ENCODE results near the gene UBL7. TPM values are rescaled to one million over a fixed set of nuclear protein-coding genes. Genes with fewer than 3 reads are reported as not detected.

UBL7 gene
- total and polyA plus RNA-seq, 2 experiments from 2014 or later, result 70.4 to 78.6 TPM

DNA sequence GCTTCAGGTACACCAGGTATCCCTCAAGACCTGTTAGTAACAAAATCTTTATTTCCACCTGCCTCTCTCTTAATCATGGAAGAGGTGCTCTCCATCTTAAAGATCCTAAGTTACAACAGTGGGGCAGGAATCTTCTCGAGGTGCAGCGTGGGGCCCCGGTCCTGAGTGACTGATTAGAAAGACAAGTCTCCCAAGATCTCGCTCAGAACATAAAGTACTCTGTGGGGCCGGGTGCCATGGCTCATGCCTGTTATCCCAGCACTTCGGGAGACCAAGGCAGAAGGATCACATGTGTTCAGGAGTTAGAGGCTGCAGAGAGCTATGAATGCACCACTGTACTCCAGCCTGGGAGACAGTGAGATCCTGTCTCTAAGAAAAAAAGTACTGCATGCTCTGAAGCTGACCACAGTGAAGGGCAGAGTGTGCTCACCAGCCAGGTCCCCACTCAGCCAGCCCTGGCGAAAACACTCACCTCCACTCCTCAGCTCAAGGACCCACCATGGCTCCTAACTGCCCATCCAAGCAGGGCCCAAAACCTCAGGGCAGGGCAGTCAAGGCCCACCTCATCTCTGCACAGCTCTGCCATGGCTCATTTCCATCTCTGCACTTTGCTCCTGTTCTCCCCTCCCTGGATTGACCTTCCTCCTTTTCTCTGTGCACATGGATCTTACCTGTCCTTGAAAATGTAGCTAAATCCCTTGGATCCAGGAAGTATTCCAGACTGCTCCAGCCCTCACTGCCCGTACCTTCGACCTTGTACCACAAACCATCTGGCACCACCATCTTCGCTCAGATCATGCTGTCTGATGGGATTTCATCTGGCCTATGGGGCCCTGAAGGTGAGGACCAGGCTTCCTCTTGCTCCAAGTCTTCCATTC lies 34.3 kb downstream of the UBL7 start:
- Histone ChIP-seq H3K9me3 (ENCODE audit: low read depth) (no peaks in the 10 kb centered on the region), H3K4me2 (ENCODE audit: unreplicated experiment) (no peak overlapping the region), H3K4me1 (ENCODE audit: insufficient read depth) (peaks cover 81% of the 10 kb centered on the region), H4K20me1 (ENCODE audit: insufficient read depth) (peaks cover 9% of the 10 kb centered on the region), H3K79me2 (ENCODE audit: insufficient read depth) (peaks cover 100% of the 10 kb centered on the region), H2AFZ (no peak overlapping the region), H3K9me2 (ENCODE audit: insufficient read depth) (no peaks in the 10 kb centered on the region), H3K9ac (no peak overlapping the region), H3K36me3 (ENCODE audit: low read depth) (no peaks in the 10 kb centered on the region), H3F3A (ENCODE audit: insufficient read depth) (peaks cover 73% of the 10 kb centered on the region), H3K4me3 (no peak overlapping the region), H3K27me3 (replicated peaks; ENCODE audit: insufficient read depth) (no peaks in the 10 kb centered on the region), H3K27ac (no peak overlapping the region)
- WGBS, 2 experiments (ENCODE audit: low coverage in 1 of 2, low lambda C conversion rate in 2 of 2, missing lambda C conversion rate in 2 of 2), result 90 to 91% methylated on average over 10 of the region's 10 CpGs
- no peak for TF ChIP-seq EZH2 (IDR thresholded peaks at IDR 0.05; ENCODE audit: insufficient read depth, poor library complexity, severe bottlenecking)
- TF ChIP-seq EZH2phosphoT487 (IDR thresholded peaks at IDR 0.05; ENCODE audit: insufficient read depth, low read depth), result no peak
- no peak for DNase-seq
- in situ Hi-C loops (cut with MboI), result no loop called here

DNA sequence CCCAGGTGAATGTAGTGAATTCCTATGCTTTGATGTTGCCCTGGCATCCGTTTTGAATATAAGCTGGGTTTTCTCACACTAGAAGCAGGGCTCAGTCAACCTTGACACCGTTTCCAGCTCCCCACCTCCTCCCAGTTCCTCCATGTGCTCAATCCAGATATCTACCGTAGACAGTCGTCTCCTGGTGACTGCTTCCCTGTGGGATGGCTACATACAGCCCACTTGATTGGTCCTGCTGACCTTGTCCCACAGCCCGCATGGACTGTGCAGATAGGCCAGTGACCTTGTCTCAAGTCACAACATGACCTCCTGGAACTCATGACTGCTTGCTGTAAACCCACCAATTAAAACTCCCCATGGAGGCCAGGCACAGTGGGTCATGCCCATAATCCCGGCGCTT lies 35.3 kb downstream of the UBL7 start:
- H3K36me3 ChIP-seq (ENCODE audit: low read depth), result no peaks in the 10 kb centered on the region
- no peaks in the 10 kb centered on the region for H3K9me2 ChIP-seq (ENCODE audit: insufficient read depth)
- H3K27ac ChIP-seq, result peak overlapping the region; percentile 78; the same call in 1 of the 2 replicates
- peaks cover 4% of the 10 kb centered on the region; the same call in 1 of the 2 replicates for H4K20me1 ChIP-seq (ENCODE audit: insufficient read depth)
- H3K9me3 ChIP-seq (ENCODE audit: low read depth), result no peaks in the 10 kb centered on the region
- H3K79me2 ChIP-seq (ENCODE audit: insufficient read depth), result peaks cover 100% of the 10 kb centered on the region
- H3K4me2 ChIP-seq (ENCODE audit: unreplicated experiment), result no peak overlapping the region
- no peaks in the 10 kb centered on the region for H3K27me3 ChIP-seq (replicated peaks; ENCODE audit: insufficient read depth)
- no peak for DNase-seq
- no peak overlapping the region for H3K4me3 ChIP-seq
- H3F3A ChIP-seq (ENCODE audit: insufficient read depth), result peaks cover 79% of the 10 kb centered on the region
- peaks cover 79% of the 10 kb centered on the region for H3K4me1 ChIP-seq (ENCODE audit: insufficient read depth)
- no peak overlapping the region for H3K9ac ChIP-seq
- 74 to 79% methylated on average over 7 of the region's 7 CpGs for WGBS, 2 experiments (ENCODE audit: low coverage in 1 of 2, low lambda C conversion rate in 2 of 2, missing lambda C conversion rate in 2 of 2)
- in situ Hi-C loops (cut with MboI), result no loop called here
- no peak for TF ChIP-seq EZH2phosphoT487 (IDR thresholded peaks at IDR 0.05; ENCODE audit: insufficient read depth, low read depth)
- TF ChIP-seq EZH2 (IDR thresholded peaks at IDR 0.05; ENCODE audit: insufficient read depth, poor library complexity, severe bottlenecking), result no peak
- H2AFZ ChIP-seq, result no peak overlapping the region

DNA sequence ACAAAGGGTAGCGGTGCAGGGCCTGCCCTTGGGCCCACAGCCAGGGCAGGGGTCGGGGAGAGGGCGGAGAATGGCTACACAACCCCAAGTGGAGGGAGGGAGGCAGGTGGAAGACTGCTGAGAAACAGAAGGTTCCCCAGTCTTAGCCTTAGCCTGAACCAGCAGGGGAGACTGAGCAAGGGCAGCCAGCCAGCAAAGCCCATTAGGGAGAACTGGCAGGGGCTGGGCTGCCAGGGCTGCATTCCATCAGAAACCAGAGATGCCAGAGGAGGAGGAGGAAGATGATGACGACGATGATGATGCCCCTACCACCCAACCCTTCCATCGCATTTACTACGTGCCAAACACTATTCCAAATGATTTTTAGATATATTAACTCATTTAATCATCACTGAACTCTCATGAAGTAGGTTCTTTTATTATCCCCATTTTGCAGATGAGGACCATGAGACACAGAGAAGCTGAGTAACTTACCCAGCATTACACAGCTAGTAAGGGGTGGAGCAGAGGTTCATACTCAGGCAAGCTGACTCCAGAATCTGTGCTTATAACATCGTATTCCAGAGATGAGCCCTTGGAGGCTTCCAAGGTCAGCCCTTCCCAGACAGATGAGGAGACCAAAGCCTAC lies 35.9 kb downstream of the UBL7 start:
- in situ Hi-C loops (cut with MboI), result no loop called here

DNA sequence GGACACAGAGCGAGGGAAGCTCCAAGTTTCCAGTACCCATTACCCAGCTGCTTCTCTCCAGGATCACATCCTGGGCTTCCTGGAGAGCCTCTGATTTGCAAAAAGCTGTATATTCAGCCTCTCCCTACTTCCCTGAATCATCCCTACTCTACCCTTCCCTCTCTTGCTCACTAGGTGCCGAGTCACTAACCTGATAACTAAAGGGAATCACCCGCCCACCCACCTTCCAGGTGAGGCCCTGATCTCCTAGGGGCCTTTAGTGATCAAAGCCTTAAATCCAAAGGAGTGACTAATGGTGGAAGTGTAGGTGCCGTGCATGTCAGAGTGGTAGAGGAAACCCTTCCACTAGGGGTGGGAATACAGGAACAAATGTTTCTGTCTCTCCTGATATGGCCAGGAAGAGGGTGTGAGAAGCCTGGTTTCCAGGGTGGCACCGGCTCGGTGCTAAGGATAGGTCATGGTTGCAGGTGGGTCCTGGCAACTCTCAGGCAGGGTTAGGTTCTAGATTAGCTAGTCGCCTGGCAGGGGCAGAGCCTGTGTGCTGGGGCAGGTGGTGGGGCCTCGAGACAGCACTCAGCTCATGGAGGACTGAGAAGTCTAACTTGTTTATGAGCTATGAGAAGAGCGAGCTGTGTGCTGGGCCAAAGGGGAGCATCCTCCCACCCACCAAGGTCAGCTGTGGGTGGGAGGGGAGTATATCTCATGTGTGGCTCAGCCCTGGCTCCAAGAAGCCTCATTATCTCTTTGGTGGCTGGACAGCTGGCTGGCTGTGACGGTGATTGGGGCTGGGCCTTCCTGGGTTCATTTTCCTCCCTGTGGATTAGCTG lies 37.3 kb downstream of the UBL7 start:
- peak overlapping the region; percentile 15; the same call in 1 of the 2 replicates for H3K4me3 ChIP-seq
- no peaks in the 10 kb centered on the region for H3K36me3 ChIP-seq (ENCODE audit: low read depth)
- DNase-seq, result peak; percentile 56
- H3K4me1 ChIP-seq (ENCODE audit: insufficient read depth), result peaks cover 79% of the 10 kb centered on the region
- WGBS, 2 experiments (ENCODE audit: low coverage in 1 of 2, low lambda C conversion rate in 2 of 2, missing lambda C conversion rate in 2 of 2), result 72 to 74% methylated on average over 10 of the region's 10 CpGs
- H4K20me1 ChIP-seq (ENCODE audit: insufficient read depth), result no peaks in the 10 kb centered on the region; the same call in 1 of the 2 replicates
- H3K9me3 ChIP-seq (ENCODE audit: low read depth), result no peaks in the 10 kb centered on the region
- H3F3A ChIP-seq (ENCODE audit: insufficient read depth), result peaks cover 72% of the 10 kb centered on the region
- H2AFZ ChIP-seq, result no peak overlapping the region
- TF ChIP-seq EZH2phosphoT487 (IDR thresholded peaks at IDR 0.05; ENCODE audit: insufficient read depth, low read depth), result no peak
- TF ChIP-seq EZH2 (IDR thresholded peaks at IDR 0.05; ENCODE audit: insufficient read depth, poor library complexity, severe bottlenecking), result no peak
- H3K4me2 ChIP-seq (ENCODE audit: unreplicated experiment), result peak overlapping the region; percentile 36
- H3K9ac ChIP-seq, result peak overlapping the region; percentile 49
- in situ Hi-C loops (cut with MboI), result no loop called here
- H3K79me2 ChIP-seq (ENCODE audit: insufficient read depth), result peaks cover 100% of the 10 kb centered on the region
- H3K27me3 ChIP-seq (replicated peaks; ENCODE audit: insufficient read depth), result no peaks in the 10 kb centered on the region
- no peaks in the 10 kb centered on the region for H3K9me2 ChIP-seq (ENCODE audit: insufficient read depth)
- H3K27ac ChIP-seq, result peak overlapping the region; percentile 78

More for the DNA sequence above, 35.9 kb downstream of the UBL7 start:
- DNase-seq, result no peak
- H3K4me1 ChIP-seq (ENCODE audit: insufficient read depth), result peaks cover 79% of the 10 kb centered on the region
- H2AFZ ChIP-seq, result no peak overlapping the region
- H3K27me3 ChIP-seq (replicated peaks; ENCODE audit: insufficient read depth), result no peaks in the 10 kb centered on the region
- H3K4me3 ChIP-seq, result no peak overlapping the region
- no peaks in the 10 kb centered on the region for H3K9me2 ChIP-seq (ENCODE audit: insufficient read depth)
- H4K20me1 ChIP-seq (ENCODE audit: insufficient read depth), result no peaks in the 10 kb centered on the region; the same call in 1 of the 2 replicates
- WGBS, 2 experiments (ENCODE audit: low coverage in 1 of 2, low lambda C conversion rate in 2 of 2, missing lambda C conversion rate in 2 of 2), result 88 to 89% methylated on average over 8 of the region's 8 CpGs
- H3K36me3 ChIP-seq (ENCODE audit: low read depth), result no peaks in the 10 kb centered on the region
- H3K79me2 ChIP-seq (ENCODE audit: insufficient read depth), result peaks cover 100% of the 10 kb centered on the region
- TF ChIP-seq EZH2phosphoT487 (IDR thresholded peaks at IDR 0.05; ENCODE audit: insufficient read depth, low read depth) (no peak), EZH2 (IDR thresholded peaks at IDR 0.05; ENCODE audit: insufficient read depth, poor library complexity, severe bottlenecking) (no peak)
- H3F3A ChIP-seq (ENCODE audit: insufficient read depth), result peaks cover 73% of the 10 kb centered on the region
- H3K4me2 ChIP-seq (ENCODE audit: unreplicated experiment), result no peak overlapping the region
- H3K27ac ChIP-seq, result peak overlapping the region; percentile 78
- H3K9me3 ChIP-seq (ENCODE audit: low read depth), result no peaks in the 10 kb centered on the region
- 0 out of 2 replicates have a peak overlapping the region, but pooled peaks have one; percentile 7 for H3K9ac ChIP-seq

All from GM23248 (cell line).